ENCODE measurements around the gene BRD7. TPM values are rescaled to one million over a fixed set of nuclear protein-coding genes. Genes with fewer than 3 reads are reported as not detected.
A peak's percentile ranks its signal among the peaks of the same experiment; 100 is the strongest.

Gene BRD7
- total RNA-seq, 1 experiment from 2014 or later, result 66.0 TPM

DNA sequence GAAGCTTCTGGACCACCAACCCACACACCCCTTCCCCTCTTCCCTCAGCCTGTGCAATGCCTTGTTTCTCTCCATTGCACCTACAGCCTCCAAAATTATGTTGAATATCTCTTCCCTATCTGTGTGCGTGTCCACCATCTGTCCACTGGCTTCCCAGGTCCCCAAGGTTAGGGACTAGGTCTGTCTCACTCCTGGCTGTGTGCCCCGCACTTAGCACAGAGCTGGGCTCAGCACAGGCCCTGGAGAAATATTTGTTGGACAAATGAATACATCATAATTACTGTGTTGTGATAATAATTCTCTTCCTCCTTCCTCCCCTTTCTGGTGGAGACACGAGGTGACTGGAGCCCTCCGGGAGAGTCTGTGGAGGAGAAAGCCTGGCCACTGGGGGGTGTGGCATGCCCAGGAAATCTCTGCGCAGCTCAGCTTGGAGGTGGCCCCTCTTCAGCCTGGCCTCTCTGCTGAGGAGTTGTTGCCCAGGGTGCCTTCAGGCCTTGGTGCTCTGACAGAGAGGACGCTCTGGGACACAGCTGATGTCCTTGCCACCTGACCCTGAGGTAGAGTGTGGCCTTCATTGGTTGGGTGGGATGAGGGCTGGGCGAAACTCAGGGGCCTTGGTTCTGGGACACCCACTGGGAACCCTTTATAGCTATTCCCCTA, 3.3 kb upstream of the BRD7 start:
- Histone ChIP-seq H3K4me2 (ENCODE audit: low read depth, low read length, poor library complexity, severe bottlenecking) (no peak overlapping the region), H3K36me3 (ENCODE audit: insufficient read depth, low read length) (no peaks in the 10 kb centered on the region), H3K79me2 (ENCODE audit: low read length) (peaks cover 14% of the 10 kb centered on the region), H4K20me1 (ENCODE audit: insufficient read depth, low read depth, low read length) (peaks cover 12% of the 10 kb centered on the region; the same call in 1 of the 2 replicates), H3K9ac (ENCODE audit: low read length) (no peak overlapping the region), H2AFZ (ENCODE audit: low read length) (no peak overlapping the region), H3K9me3 (ENCODE audit: low read length) (no peaks in the 10 kb centered on the region), H3K4me3 (ENCODE audit: low read length) (no peak overlapping the region), H3K9me2 (replicated peaks; ENCODE audit: insufficient read depth, low read length) (no peaks in the 10 kb centered on the region), H3K27me3 (ENCODE audit: low read length) (no peaks in the 10 kb centered on the region; the same call in 1 of the 2 replicates), H3K4me1 (ENCODE audit: low read length) (peaks cover 11% of the 10 kb centered on the region), H3K27ac (ENCODE audit: low read length) (no peak overlapping the region)
- DNase-seq, result no peak

DNA sequence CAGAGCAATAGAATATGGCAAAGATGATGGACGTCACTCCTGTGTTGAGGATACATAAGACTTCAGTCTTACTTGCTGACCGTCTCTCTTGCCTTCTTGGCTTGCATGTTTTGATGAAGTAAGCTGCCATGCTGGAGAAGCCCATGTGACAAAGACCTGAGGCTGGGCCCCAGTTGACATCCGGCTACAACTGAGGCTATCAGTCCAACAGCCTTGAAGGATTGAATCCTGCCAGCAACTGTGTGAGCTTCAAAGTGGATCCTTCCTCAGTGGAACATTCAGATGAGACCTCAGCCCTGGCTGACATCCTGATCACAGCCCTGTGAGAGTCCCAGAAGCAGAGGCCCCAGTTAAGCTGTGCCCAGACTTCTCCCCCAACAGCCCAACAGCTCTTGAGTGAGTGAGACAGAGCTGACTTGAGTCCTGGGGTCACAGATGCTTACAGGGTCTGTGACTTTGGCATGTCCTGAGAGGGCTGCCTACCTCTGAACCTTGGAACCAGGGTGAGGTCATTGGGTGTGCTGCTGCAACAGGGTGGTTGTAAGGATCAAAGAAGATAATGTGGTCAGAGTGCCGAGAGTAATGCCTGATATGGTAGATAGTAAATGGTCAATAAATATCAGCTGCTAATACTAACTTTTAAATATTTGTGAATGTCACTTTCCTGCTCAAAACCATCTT, 2.4 kb upstream of the BRD7 start:
- no peak overlapping the region for H3K4me3 ChIP-seq (ENCODE audit: low read length)
- no peaks in the 10 kb centered on the region for H3K9me3 ChIP-seq (ENCODE audit: low read length)
- no peaks in the 10 kb centered on the region for H3K9me2 ChIP-seq (replicated peaks; ENCODE audit: insufficient read depth, low read length)
- no peak for DNase-seq
- no peaks in the 10 kb centered on the region; the same call in 1 of the 2 replicates for H3K27me3 ChIP-seq (ENCODE audit: low read length)
- peaks cover 20% of the 10 kb centered on the region for H3K4me1 ChIP-seq (ENCODE audit: low read length)
- H3K27ac ChIP-seq (ENCODE audit: low read length), result no peak overlapping the region
- no peak overlapping the region for H2AFZ ChIP-seq (ENCODE audit: low read length)
- peaks cover 16% of the 10 kb centered on the region; the same call in 1 of the 2 replicates for H4K20me1 ChIP-seq (ENCODE audit: insufficient read depth, low read depth, low read length)
- no peak overlapping the region for H3K9ac ChIP-seq (ENCODE audit: low read length)
- peaks cover 23% of the 10 kb centered on the region for H3K79me2 ChIP-seq (ENCODE audit: low read length)
- peaks cover 5% of the 10 kb centered on the region; the same call in 1 of the 2 replicates for H3K36me3 ChIP-seq (ENCODE audit: insufficient read depth, low read length)
- no peak overlapping the region for H3K4me2 ChIP-seq (ENCODE audit: low read depth, low read length, poor library complexity, severe bottlenecking)

DNA sequence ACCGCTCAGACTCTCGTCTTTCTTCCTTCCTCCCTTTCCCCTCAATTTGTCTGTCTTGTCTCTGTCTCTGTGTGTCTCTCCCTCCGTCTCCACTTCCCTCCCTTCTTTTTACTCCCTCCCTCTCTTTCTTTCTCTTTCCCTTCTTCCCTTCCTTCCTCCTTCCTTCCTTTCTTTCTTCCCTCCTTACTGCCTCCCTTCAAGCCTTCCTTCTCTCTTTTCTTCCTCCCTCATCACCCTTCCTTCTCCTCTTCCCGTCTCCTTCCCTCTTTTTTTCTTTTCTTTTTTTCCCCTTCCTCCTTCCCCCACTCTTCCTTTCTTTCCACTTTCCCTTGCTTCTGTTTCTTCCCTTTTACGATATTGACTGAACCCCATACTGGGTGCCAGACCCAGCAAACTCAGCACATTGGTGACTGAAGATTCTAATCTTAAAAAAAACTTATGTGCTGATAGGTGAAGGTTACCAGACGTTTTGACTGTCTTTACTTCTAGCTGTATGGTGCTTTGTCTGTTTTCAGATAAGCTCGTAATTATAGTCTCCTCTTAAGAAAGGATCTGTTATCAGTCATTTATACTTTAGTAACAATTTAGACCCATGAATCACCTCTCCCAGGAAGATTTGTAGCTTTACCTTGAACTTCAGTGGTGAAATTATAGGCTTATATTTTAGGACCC, 481 bp upstream of the BRD7 start:
- Histone ChIP-seq H3K9me2 (replicated peaks; ENCODE audit: insufficient read depth, low read length) (no peaks in the 10 kb centered on the region), H3K4me3 (ENCODE audit: low read length) (peak overlapping the region; percentile 24; the same call in 1 of the 2 replicates), H3K9ac (ENCODE audit: low read length) (no peak overlapping the region), H3K27me3 (ENCODE audit: low read length) (no peaks in the 10 kb centered on the region; the same call in 1 of the 2 replicates), H3K36me3 (ENCODE audit: insufficient read depth, low read length) (peaks cover 13% of the 10 kb centered on the region; the same call in 1 of the 2 replicates), H3K79me2 (ENCODE audit: low read length) (peaks cover 42% of the 10 kb centered on the region), H2AFZ (ENCODE audit: low read length) (0 out of 2 replicates have a peak overlapping the region, but pooled peaks have one; percentile 5), H4K20me1 (ENCODE audit: insufficient read depth, low read depth, low read length) (peaks cover 26% of the 10 kb centered on the region; the same call in 1 of the 2 replicates), H3K4me1 (ENCODE audit: low read length) (peaks cover 28% of the 10 kb centered on the region), H3K4me2 (ENCODE audit: low read depth, low read length, poor library complexity, severe bottlenecking) (peak overlapping the region; percentile 14), H3K9me3 (ENCODE audit: low read length) (no peaks in the 10 kb centered on the region), H3K27ac (ENCODE audit: low read length) (no peak overlapping the region)
- no peak for DNase-seq

DNA sequence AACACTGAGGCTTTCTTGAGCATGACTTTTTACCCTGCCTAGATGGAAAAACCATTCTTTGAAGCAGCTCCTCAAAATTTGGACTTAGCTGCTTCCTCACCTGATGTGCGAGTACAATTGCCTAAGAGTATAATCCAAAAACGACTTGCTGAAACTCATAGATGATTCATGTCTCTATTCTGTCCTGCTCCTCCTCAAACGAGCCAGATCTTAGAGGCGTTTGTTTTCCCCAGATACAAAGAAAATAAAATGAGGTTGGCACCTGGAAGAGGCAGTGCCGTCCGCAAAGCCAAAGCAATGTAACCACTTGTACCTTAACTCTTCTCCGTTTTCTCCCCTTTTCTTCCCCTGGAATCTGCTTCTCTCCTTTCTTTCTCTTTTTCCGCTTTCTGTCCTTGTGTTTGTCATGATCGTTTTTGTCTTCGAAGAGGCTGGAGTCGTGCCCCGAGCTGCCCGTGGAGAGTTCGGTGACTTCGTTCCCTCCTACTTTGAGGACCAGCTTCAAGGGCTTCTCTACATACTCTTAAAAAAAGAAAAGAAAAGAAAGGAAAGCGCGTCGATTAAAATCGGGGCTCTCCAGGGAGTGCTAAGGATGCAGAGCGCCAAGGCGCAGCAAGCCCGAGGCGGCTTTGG, 895 bp downstream of the BRD7 start:
- Histone ChIP-seq H3K79me2 (ENCODE audit: low read length) (peaks cover 56% of the 10 kb centered on the region), H3K9ac (ENCODE audit: low read length) (peak overlapping the region; percentile 90), H3K4me1 (ENCODE audit: low read length) (peaks cover 28% of the 10 kb centered on the region), H2AFZ (ENCODE audit: low read length) (no peak overlapping the region), H3K36me3 (ENCODE audit: insufficient read depth, low read length) (peaks cover 27% of the 10 kb centered on the region; the same call in 1 of the 2 replicates), H3K4me2 (ENCODE audit: low read depth, low read length, poor library complexity, severe bottlenecking) (peak overlapping the region; percentile 96), H4K20me1 (ENCODE audit: insufficient read depth, low read depth, low read length) (peaks cover 26% of the 10 kb centered on the region; the same call in 1 of the 2 replicates), H3K27ac (ENCODE audit: low read length) (no peak overlapping the region), H3K27me3 (ENCODE audit: low read length) (no peaks in the 10 kb centered on the region; the same call in 1 of the 2 replicates), H3K9me2 (replicated peaks; ENCODE audit: insufficient read depth, low read length) (no peaks in the 10 kb centered on the region), H3K4me3 (ENCODE audit: low read length) (peak overlapping the region; percentile 96), H3K9me3 (ENCODE audit: low read length) (no peaks in the 10 kb centered on the region)
- no peak for DNase-seq

DNA sequence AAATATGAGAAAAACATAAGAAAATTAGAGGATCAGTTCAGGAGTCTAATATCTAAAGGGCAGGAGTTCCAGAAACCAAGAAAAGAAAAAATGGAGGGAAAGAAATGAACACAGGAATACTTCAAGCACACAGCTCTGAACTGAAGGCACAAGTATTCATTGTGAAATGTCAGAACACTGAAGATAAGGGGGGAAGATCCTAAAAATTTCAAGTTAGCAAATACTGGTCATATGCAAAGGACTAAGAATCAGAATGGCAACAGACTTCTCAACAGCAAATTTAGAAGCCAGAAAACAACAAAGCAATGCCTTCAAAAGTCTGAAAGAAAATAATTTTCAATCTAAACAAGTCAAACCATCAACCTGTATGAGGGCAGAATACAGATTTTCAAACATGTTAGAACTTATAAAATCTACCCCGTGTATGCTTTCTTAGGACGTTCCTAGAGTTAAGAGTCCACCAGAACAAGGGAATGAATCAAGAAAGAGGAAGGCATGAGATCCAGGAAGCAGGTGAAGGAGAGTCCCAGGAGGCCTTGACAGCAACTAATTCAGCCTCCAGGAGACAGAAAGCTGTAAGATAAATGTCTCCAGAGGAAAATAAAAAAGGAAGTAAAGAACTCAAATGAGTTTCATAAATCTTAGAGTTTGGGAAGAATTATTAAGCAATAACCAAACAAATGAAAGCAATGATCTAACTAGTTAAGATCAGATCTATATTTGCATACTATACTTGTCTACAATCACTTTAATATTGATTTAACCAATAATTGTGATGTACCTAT, 2.8 kb downstream of the BRD7 start:
- peaks cover 41% of the 10 kb centered on the region; the same call in 1 of the 2 replicates for H3K36me3 ChIP-seq (ENCODE audit: insufficient read depth, low read length)
- no peak overlapping the region for H3K9ac ChIP-seq (ENCODE audit: low read length)
- DNase-seq, result no peak
- no peak overlapping the region for H2AFZ ChIP-seq (ENCODE audit: low read length)
- no peaks in the 10 kb centered on the region; the same call in 1 of the 2 replicates for H3K27me3 ChIP-seq (ENCODE audit: low read length)
- no peaks in the 10 kb centered on the region for H3K9me2 ChIP-seq (replicated peaks; ENCODE audit: insufficient read depth, low read length)
- H3K27ac ChIP-seq (ENCODE audit: low read length), result no peak overlapping the region
- H4K20me1 ChIP-seq (ENCODE audit: insufficient read depth, low read depth, low read length), result peaks cover 27% of the 10 kb centered on the region; the same call in 1 of the 2 replicates
- H3K4me1 ChIP-seq (ENCODE audit: low read length), result peaks cover 46% of the 10 kb centered on the region
- H3K4me3 ChIP-seq (ENCODE audit: low read length), result 0 out of 2 replicates have a peak overlapping the region, but pooled peaks have one; percentile 96
- H3K4me2 ChIP-seq (ENCODE audit: low read depth, low read length, poor library complexity, severe bottlenecking), result peak overlapping the region; percentile 96
- H3K9me3 ChIP-seq (ENCODE audit: low read length), result no peaks in the 10 kb centered on the region
- H3K79me2 ChIP-seq (ENCODE audit: low read length), result peaks cover 75% of the 10 kb centered on the region

DNA sequence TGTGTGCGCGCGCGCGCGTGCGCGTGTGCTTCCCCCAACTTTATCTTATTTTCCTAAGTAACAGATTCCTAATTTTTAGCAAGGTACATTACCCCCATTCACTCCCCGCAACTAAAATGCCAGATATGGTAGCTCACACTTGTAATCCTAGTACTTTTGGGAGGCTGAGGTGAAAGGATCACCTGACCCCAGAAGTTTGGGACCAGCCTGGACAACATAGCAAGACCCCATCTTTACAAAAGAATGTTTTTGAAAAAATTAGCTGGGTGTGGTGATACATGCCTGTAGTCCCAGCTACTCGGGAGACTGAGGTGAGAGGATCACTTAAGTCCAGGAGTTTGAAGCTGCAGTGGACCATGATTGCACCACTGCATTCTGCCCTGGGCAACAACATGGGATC, 5.1 kb downstream of the BRD7 start:
- no peaks in the 10 kb centered on the region for H3K27me3 ChIP-seq (ENCODE audit: low read length)
- no peak for DNase-seq
- peaks cover 32% of the 10 kb centered on the region; the same call in 1 of the 2 replicates for H4K20me1 ChIP-seq (ENCODE audit: insufficient read depth, low read depth, low read length)
- H3K9me2 ChIP-seq (replicated peaks; ENCODE audit: insufficient read depth, low read length), result no peaks in the 10 kb centered on the region
- H3K27ac ChIP-seq (ENCODE audit: low read length), result no peak overlapping the region
- H3K4me2 ChIP-seq (ENCODE audit: low read depth, low read length, poor library complexity, severe bottlenecking), result no peak overlapping the region
- peaks cover 99% of the 10 kb centered on the region for H3K79me2 ChIP-seq (ENCODE audit: low read length)
- H3K4me3 ChIP-seq (ENCODE audit: low read length), result no peak overlapping the region
- H3K9me3 ChIP-seq (ENCODE audit: low read length), result no peaks in the 10 kb centered on the region
- peaks cover 61% of the 10 kb centered on the region for H3K4me1 ChIP-seq (ENCODE audit: low read length)
- no peak overlapping the region for H3K9ac ChIP-seq (ENCODE audit: low read length)
- peaks cover 49% of the 10 kb centered on the region; the same call in 1 of the 2 replicates for H3K36me3 ChIP-seq (ENCODE audit: insufficient read depth, low read length)
- no peak overlapping the region for H2AFZ ChIP-seq (ENCODE audit: low read length)

DNA sequence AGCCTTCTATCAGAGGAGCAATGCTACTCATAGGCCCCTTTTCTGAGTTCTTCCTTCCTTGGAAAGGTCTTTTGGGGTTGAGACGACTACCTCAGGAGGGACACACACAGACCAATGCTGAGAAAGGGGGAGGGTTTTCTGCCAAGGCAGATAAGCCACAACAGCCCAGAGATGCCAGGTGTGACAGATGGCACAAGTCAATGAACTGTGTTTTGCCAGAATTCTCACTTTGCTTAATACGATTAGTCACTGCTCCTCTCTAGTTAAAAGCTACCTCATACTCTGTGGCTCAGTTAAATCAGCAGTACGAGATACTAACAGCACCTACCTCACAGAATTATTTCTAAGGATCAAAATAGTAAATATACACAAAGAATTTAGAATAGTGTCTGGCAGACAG, 8.0 kb downstream of the BRD7 start:
- peaks cover 12% of the 10 kb centered on the region; the same call in 1 of the 2 replicates for H4K20me1 ChIP-seq (ENCODE audit: insufficient read depth, low read depth, low read length)
- H3K4me1 ChIP-seq (ENCODE audit: low read length), result peaks cover 40% of the 10 kb centered on the region
- H2AFZ ChIP-seq (ENCODE audit: low read length), result no peak overlapping the region
- no peaks in the 10 kb centered on the region for H3K9me3 ChIP-seq (ENCODE audit: low read length)
- H3K36me3 ChIP-seq (ENCODE audit: insufficient read depth, low read length), result peaks cover 42% of the 10 kb centered on the region; the same call in 1 of the 2 replicates
- H3K79me2 ChIP-seq (ENCODE audit: low read length), result peaks cover 96% of the 10 kb centered on the region
- no peak overlapping the region for H3K9ac ChIP-seq (ENCODE audit: low read length)
- H3K4me3 ChIP-seq (ENCODE audit: low read length), result no peak overlapping the region
- H3K4me2 ChIP-seq (ENCODE audit: low read depth, low read length, poor library complexity, severe bottlenecking), result peak overlapping the region; percentile 40
- no peaks in the 10 kb centered on the region for H3K27me3 ChIP-seq (ENCODE audit: low read length)
- no peaks in the 10 kb centered on the region for H3K9me2 ChIP-seq (replicated peaks; ENCODE audit: insufficient read depth, low read length)
- no peak for DNase-seq
- H3K27ac ChIP-seq (ENCODE audit: low read length), result peak overlapping the region; percentile 9; the same call in 1 of the 2 replicates
